GM18858 (cell line): ENCODE measurements around the gene ALOX5AP.

Experiments
- ATAC-seq: cut with Tn5 transposase; IDR thresholded peaks from one replicate; pipeline ENCODE4 v1.9.1; 2021; ENCODE audit not compliant: unreplicated experiment

ALOX5AP gene

GRCh38 chr13:30735025-30735871 is at the start of gene ALOX5AP:
Gene ALOX5AP, plus strand, starts transcription at chr13:30735543. Its CDS starts 63 bp downstream, at chr13:30735606.
- ATAC-seq, result peak; percentile 59

- no peak for ATAC-seq
Observed at GRCh38 chr13:30685987-30686386, 49.4 kb upstream of the ALOX5AP start.

- ATAC-seq, result no peak
Observed at GRCh38 chr13:30687601-30688000, 47.7 kb upstream of the ALOX5AP start.

GRCh38 chr13:30689752-30690151 is 45.6 kb upstream of the ALOX5AP start:
- no peak for ATAC-seq

GRCh38 chr13:30690282-30691188 is 44.8 kb upstream of the ALOX5AP start:
- no peak for ATAC-seq

- ATAC-seq, result no peak
Observed at GRCh38 chr13:30692113-30692512, 43.2 kb upstream of the ALOX5AP start.

GRCh38 chr13:30696278-30697176 is 38.8 kb upstream of the ALOX5AP start:
- peak; percentile 78 for ATAC-seq

GRCh38 chr13:30697177-30697953 is 38.0 kb upstream of the ALOX5AP start:
- no peak for ATAC-seq

- no peak for ATAC-seq
Observed at GRCh38 chr13:30697996-30698401, 37.3 kb upstream of the ALOX5AP start.

- no peak for ATAC-seq
Observed at GRCh38 chr13:30698488-30699005, 36.8 kb upstream of the ALOX5AP start.

GRCh38 chr13:30700364-30700763 is 35.0 kb upstream of the ALOX5AP start:
- ATAC-seq, result no peak

GRCh38 chr13:30702006-30702405 is 33.3 kb upstream of the ALOX5AP start:
- no peak for ATAC-seq

GRCh38 chr13:30704596-30704995 is 30.7 kb upstream of the ALOX5AP start:
- ATAC-seq, result no peak

- no peak for ATAC-seq
Observed at GRCh38 chr13:30705680-30706079, 29.7 kb upstream of the ALOX5AP start.

- ATAC-seq, result no peak
Observed at GRCh38 chr13:30708541-30708940, 26.8 kb upstream of the ALOX5AP start.

GRCh38 chr13:30710442-30710841 is 24.9 kb upstream of the ALOX5AP start:
- ATAC-seq, result no peak

- ATAC-seq, result no peak
Observed at GRCh38 chr13:30711375-30711774, 24.0 kb upstream of the ALOX5AP start.

GRCh38 chr13:30711837-30712236 is 23.5 kb upstream of the ALOX5AP start:
- ATAC-seq, result no peak
